Tongue (tissue), 2 donors: ENCODE data around the gene STK39. TPM values are rescaled to one million over a fixed set of nuclear protein-coding genes. Genes with fewer than 3 reads are reported as not detected.

Experiments
- DNase-seq: peaks from one replicate; pipeline ENCODE4 v3.0.0-alpha.2; 2015
- total RNA-seq: library from RNA; depleted of rRNA; stranded (reverse); fragments of >200 nt; gene quantifications from one replicate; pipeline ENCODE4 v1.2.3, GENCODE V29; 2014

Gene STK39
- total RNA-seq, 1 donor from 2014 or later = 26.4 TPM

GRCh38 chr2:168037778-168038177 is 209.6 kb downstream of the STK39 start:
- no peak for DNase-seq

DNA sequence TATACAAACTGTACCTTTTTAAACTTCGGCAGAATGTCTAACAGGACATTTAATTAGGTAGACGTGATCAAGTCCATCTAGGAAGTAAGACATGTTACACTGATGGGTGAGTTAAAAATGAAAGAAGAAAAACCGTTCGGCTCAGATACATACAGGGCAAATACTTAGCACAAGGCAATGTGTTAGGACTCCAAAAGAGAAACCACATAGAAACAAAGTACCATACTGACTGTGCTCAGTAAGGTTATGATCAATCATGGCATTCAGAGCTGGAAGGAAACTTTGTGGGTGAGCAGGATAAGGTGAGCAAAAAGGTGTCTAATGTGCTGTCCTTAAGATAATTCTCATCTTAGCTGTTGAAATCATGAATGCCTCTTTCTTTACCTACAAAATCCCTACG is 211.9 kb downstream of the STK39 start:
- no peak for DNase-seq

DNA sequence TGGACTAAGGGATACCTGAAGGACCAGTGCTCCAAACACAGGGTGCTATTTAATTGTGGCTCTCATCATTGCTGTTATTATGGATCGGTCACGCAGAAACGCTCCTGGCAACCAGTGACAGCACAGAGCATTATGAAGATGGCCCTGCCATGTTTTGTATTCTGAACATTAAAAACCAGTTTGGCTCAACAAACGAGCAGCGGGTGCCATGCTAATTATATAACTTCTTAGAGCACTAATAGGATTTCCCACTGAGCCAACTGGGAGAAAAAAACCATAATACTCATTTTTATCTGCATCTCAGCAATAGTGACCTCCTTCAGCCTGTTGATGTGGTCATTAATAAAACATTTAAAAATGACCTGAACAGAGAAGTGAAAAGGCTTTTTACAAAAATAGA is 212.8 kb downstream of the STK39 start:
- DNase-seq = no peak

- no peak for DNase-seq
Observed at GRCh38 chr2:168033966-168034365, 213.4 kb downstream of the STK39 start.

- DNase-seq = no peak
Observed at GRCh38 chr2:168032091-168032490, 215.3 kb downstream of the STK39 start.

- DNase-seq = no peak
Observed at GRCh38 chr2:168030862-168031624, 216.4 kb downstream of the STK39 start.

GRCh38 chr2:168029071-168029470 is 218.3 kb downstream of the STK39 start:
- no peak for DNase-seq

DNA sequence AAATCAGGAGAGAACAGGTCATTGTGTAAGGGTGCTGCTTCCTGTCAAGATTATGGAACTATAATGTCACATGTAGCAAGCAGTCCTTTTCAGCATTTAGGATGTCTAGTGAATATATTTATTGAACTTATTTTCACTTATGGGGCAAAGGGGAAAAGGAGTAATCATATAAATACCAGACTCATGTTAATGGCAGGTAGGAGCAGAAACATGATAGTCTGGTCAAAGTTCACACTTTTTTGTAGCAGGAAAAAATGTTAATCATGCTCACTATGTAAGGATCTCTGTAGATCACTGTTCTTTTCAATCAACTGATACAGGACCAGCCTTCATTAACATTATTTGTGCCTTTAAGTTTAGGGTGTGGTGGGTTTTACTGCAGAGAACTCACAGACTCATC is 219.0 kb downstream of the STK39 start:
- no peak for DNase-seq

DNA sequence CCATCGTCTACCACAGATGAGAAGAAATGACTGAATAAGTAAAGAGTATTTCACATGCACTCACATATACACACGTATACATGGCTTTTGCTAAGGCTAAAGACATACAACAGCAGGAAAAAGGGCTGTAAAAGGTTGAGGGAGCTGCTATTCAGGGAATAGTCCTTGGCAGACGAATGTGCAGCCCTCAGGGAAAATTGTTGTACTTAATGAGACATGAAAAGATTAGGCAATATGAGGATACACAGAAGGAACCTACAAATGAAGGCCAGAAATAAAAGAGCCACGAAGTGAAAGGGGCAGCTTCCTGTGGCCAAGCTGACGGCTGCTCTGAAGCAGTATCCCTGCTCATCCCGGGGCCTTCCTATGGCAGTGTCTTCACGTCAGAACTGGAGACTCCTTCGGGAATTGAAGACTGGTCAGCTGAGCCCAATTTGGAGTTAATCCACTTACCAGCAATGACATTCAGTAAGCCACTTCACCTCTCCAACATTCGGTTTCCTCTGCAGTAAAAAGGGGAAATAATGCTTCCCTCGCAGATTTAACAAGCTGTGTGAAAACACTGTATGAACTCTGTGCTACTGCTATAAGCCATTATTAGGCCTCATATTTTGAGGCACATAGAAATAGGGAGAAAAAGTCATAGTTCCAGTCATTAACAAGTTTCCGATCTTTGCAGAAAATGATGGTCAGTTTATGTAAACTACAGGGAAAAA is 221.8 kb downstream of the STK39 start:
- DNase-seq = no peak

GRCh38 chr2:168024459-168024858 is 222.9 kb downstream of the STK39 start:
- DNase-seq = no peak

GRCh38 chr2:168021800-168022587 is 225.4 kb downstream of the STK39 start:
- no peak for DNase-seq

GRCh38 chr2:168015274-168015953 is 232.0 kb downstream of the STK39 start:
- no peak for DNase-seq

GRCh38 chr2:168009900-168010299 is 237.5 kb downstream of the STK39 start:
- DNase-seq = no peak

DNA sequence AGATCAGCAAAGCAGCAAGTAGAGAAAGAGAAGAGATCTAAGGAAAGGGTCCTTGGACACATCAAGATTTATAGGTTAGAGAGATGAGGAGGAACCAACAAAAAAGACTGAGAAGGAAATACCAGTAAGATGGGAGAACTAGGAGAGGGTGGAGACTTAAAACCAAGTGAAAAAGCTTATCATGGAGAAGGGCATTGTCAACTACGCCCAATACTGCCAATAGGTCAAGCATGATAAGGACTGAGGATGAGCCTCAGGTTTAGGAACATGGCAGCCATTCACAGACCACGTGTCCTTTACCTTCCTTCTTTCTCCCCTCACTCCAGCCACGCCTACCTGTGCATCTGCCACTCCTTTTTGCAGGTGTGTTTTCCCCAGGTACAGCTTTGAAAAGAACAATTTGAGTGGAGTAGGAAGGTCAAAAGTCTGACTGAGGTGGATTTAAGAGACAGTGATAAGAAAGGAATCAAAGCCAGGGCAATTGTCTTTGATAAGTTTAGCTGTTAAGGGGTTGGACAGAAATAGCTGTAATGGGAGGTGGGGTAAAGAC is 238.7 kb downstream of the STK39 start:
- DNase-seq = no peak

- no peak for DNase-seq
Observed at GRCh38 chr2:168006498-168006897, 240.9 kb downstream of the STK39 start.

DNA sequence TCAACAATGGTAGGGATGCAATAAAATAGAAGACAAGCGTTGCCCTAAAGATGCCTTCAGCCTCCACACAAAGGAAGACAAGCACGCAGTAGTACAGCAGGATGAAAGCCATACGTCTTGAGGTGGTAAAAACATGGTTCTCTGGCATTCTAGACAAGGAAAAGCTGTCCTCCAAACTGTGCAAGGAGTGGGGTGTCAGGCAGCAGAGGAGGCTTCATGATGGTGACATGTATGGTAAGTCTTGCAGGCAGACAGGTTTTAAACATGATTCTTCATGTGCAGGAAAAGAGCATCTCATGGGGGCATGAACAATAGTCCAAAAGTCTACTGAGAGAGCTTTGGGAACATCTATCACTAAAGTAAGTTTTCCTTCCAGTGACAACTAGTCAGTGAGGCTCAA is 241.8 kb downstream of the STK39 start:
- DNase-seq = no peak

- DNase-seq = no peak
Observed at GRCh38 chr2:168003876-168004275, 243.5 kb downstream of the STK39 start.

- no peak for DNase-seq
Observed at GRCh38 chr2:168002021-168002553, 245.3 kb downstream of the STK39 start.

- no peak for DNase-seq
Observed at GRCh38 chr2:167992278-167992677, 255.1 kb downstream of the STK39 start.

GRCh38 chr2:167990062-167990461 is 257.3 kb downstream of the STK39 start:
- DNase-seq = no peak

GRCh38 chr2:167988296-167988695 is 259.1 kb downstream of the STK39 start:
- DNase-seq = no peak

DNA sequence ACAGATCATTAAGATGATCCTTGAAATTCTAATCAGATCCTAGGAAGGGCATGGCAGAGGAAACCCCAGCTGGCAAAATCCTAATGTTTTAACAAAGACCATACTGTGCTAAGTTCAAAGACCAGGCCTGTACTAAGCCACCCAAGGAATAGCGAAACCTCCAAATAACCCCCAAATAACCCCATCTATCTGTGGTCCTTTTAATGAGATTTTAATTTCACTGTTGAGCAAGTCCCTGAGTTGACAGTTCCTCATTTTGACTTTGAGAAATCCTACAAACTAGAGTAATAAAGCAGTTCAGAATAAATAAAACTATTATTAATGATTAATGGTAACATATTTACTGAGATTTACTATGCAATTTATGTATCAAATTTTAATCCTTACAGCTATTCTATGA is 259.8 kb downstream of the STK39 start:
- DNase-seq = no peak
